Trophoblast cell (in vitro differentiated cells and primary cell): Measurements from ENCODE around the gene SLC38A7.
"Not testable (repeated sequence)": the region's sequence is repeated elsewhere in the genome, so short reads cannot be mapped to it uniquely, and the experiment has no call there.

Experiments
- DNase-seq, 2 donors: peaks; one replicate each; pipeline ENCODE4 v3.0.0-alpha.2; 2016
- H2AFZ ChIP-seq: 2 replicates; pipeline ENCODE4 v1.6.1; 2013; ENCODE audit warnings: low read length, moderate library complexity, mild to moderate bottlenecking; ENCODE audit not compliant: insufficient read depth, poor library complexity
- H2AK5ac ChIP-seq: 2 replicates; pipeline ENCODE4 v1.6.1; 2013; ENCODE audit warnings: mild to moderate bottlenecking, low read length
- H2BK120ac ChIP-seq: 2 replicates; pipeline ENCODE4 v1.6.1; 2013; ENCODE audit warnings: low read length, mild to moderate bottlenecking, moderate library complexity; ENCODE audit not compliant: insufficient read depth, poor library complexity
- H2BK12ac ChIP-seq: 2 replicates; pipeline ENCODE4 v1.6.1; 2013; ENCODE audit warnings: mild to moderate bottlenecking, low read length, moderate library complexity
- H2BK5ac ChIP-seq: 2 replicates; pipeline ENCODE4 v1.6.1; 2013; ENCODE audit warnings: low read length, low read depth, moderate library complexity, mild to moderate bottlenecking; ENCODE audit not compliant: poor library complexity
- H3K14ac ChIP-seq: 2 replicates; pipeline ENCODE4 v1.6.1; 2013; ENCODE audit warnings: mild to moderate bottlenecking, low read length
- H3K18ac ChIP-seq: 2 replicates; pipeline ENCODE4 v1.6.1; 2013; ENCODE audit warnings: mild to moderate bottlenecking, low read length
- H3K23ac ChIP-seq: 2 replicates; pipeline ENCODE4 v1.6.1; 2013; ENCODE audit warnings: low read length
- H3K27ac ChIP-seq: 2 replicates; pipeline ENCODE4 v1.5.1; 2013; ENCODE audit warnings: low read depth, mild to moderate bottlenecking, inconsistent platforms, low read length, moderate library complexity
- H3K27me3 ChIP-seq: 2 replicates; pipeline ENCODE4 v1.6.1; 2013; ENCODE audit warnings: inconsistent platforms, mild to moderate bottlenecking, low read length, moderate library complexity; ENCODE audit not compliant: insufficient read depth
- H3K36me3 ChIP-seq, 2 experiments: 1 replicate in 1 of 2; 2 replicates in 1 of 2; pipeline ENCODE4 v1.6.1; 2013; ENCODE audit warnings: low read length in 2 of 2, mild to moderate bottlenecking in 2 of 2, moderate library complexity in 1 of 2; ENCODE audit not compliant: insufficient read depth in 2 of 2, control insufficient read depth in 1 of 2
- H3K4ac ChIP-seq: 2 replicates; pipeline ENCODE4 v1.6.1; 2013; ENCODE audit warnings: low read depth, mild to moderate bottlenecking, low read length, moderate library complexity
- H3K4me1 ChIP-seq, 2 experiments: 1 replicate in 1 of 2; 2 replicates in 1 of 2; pipeline ENCODE4 v1.6.1; 2013; ENCODE audit warnings: low read length in 2 of 2, mild to moderate bottlenecking in 2 of 2, moderate library complexity in 1 of 2; ENCODE audit not compliant: insufficient read depth in 2 of 2, control insufficient read depth in 1 of 2
- H3K4me2 ChIP-seq: 2 replicates; pipeline ENCODE4 v1.6.1; 2013; ENCODE audit warnings: inconsistent platforms, mild to moderate bottlenecking, low read length, moderate library complexity
- H3K4me3 ChIP-seq: 2 replicates; pipeline ENCODE4 v1.5.1; 2013; ENCODE audit warnings: mild to moderate bottlenecking, low read depth, low read length, inconsistent platforms
- H3K79me1 ChIP-seq: one replicate; pipeline ENCODE4 v1.6.1; 2013; ENCODE audit warnings: low read length
- H3K79me2 ChIP-seq: 2 replicates; pipeline ENCODE4 v1.6.1; 2013; ENCODE audit warnings: low read length, mild to moderate bottlenecking; ENCODE audit not compliant: control insufficient read depth, insufficient read depth, poor library complexity
- H3K9ac ChIP-seq: 2 replicates; pipeline ENCODE4 v1.6.1; 2013; ENCODE audit warnings: mild to moderate bottlenecking, low read length
- H3K9me3 ChIP-seq: 2 replicates; pipeline ENCODE4 v1.6.1; 2013; ENCODE audit warnings: low read depth, mild to moderate bottlenecking, control low read depth, inconsistent platforms, low read length; ENCODE audit not compliant: insufficient read depth
- H4K12ac ChIP-seq: 2 replicates; pipeline ENCODE4 v1.6.1; 2013; ENCODE audit warnings: low read depth, mild to moderate bottlenecking, low read length, moderate library complexity
- H4K8ac ChIP-seq: 2 replicates; pipeline ENCODE4 v1.6.1; 2013; ENCODE audit warnings: low read depth, mild to moderate bottlenecking, low read length, moderate library complexity
- H4K91ac ChIP-seq: one replicate; pipeline ENCODE4 v1.6.1; 2013; ENCODE audit warnings: low read depth, mild to moderate bottlenecking, low read length, moderate library complexity
- WGBS: extraction: QIAGEN DNeasy Blood & Tissue Kit; methylation state at CpG from one replicate; pipeline ENCODE4 v1.1.7; 2013; ENCODE audit warnings: missing lambda C conversion rate; ENCODE audit not compliant: insufficient read length, insufficient coverage; ENCODE audit errors: extremely low coverage; 5-methylcytosine and 5-hydroxymethylcytosine counted together

The SLC38A7 gene

GRCh38 chr16:58686985-58687706 lies 2.6 kb upstream of the SLC38A7 start:
- not testable (repeated sequence) for H2BK120ac ChIP-seq, H3K27ac ChIP-seq, H3K27me3 ChIP-seq, H3K9me3 ChIP-seq, H2AFZ ChIP-seq, H3K79me1 ChIP-seq, H4K8ac ChIP-seq, H3K79me2 ChIP-seq, H3K36me3 ChIP-seq, H3K9ac ChIP-seq, H3K14ac ChIP-seq, H4K91ac ChIP-seq, H2BK12ac ChIP-seq, H3K4me2 ChIP-seq, H3K4me3 ChIP-seq, H3K23ac ChIP-seq, H2AK5ac ChIP-seq, H3K18ac ChIP-seq, H3K4ac ChIP-seq, H4K12ac ChIP-seq, H2BK5ac ChIP-seq
- peaks cover 9 to 14% of the 10 kb centered on the region in 2 experiments for H3K4me1 ChIP-seq
- WGBS: no CpG with 5 or more reads among the region's 8 CpGs
- DNase-seq: peak in 1 of 2 donors; percentile 21

GRCh38 chr16:58685084-58685449 lies 497 bp upstream of the SLC38A7 start:
- H3K23ac ChIP-seq: no peak overlapping the region
- no peak overlapping the region for H2AK5ac ChIP-seq
- no peak for DNase-seq
- H4K91ac ChIP-seq: no peak overlapping the region
- no peak overlapping the region for H3K4ac ChIP-seq
- peaks cover 6% of the 10 kb centered on the region for H3K79me1 ChIP-seq
- H4K8ac ChIP-seq: peak overlapping the region; percentile 89
- H3K79me2 ChIP-seq: peaks cover 7% of the 10 kb centered on the region
- H2BK5ac ChIP-seq: no peak overlapping the region
- no peak overlapping the region for H3K14ac ChIP-seq
- H2BK120ac ChIP-seq: no peak overlapping the region
- peaks cover 0 to 5% of the 10 kb centered on the region in 2 experiments for H3K36me3 ChIP-seq
- no CpG with 5 or more reads among the region's 6 CpGs for WGBS
- H3K4me1 ChIP-seq: peaks cover 9 to 14% of the 10 kb centered on the region in 2 experiments
- no peaks in the 10 kb centered on the region for H3K9me3 ChIP-seq
- no peak overlapping the region for H3K9ac ChIP-seq
- H2BK12ac ChIP-seq: no peak overlapping the region
- no peak overlapping the region for H3K4me3 ChIP-seq
- no peak overlapping the region for H4K12ac ChIP-seq
- no peak overlapping the region for H3K27ac ChIP-seq
- H3K27me3 ChIP-seq: no peaks in the 10 kb centered on the region
- H2AFZ ChIP-seq: peak overlapping the region; percentile 19
- H3K18ac ChIP-seq: no peak overlapping the region
- H3K4me2 ChIP-seq: peak overlapping the region; percentile 81

GRCh38 chr16:58684001-58684353 lies 593 bp downstream of the SLC38A7 start:
- WGBS: no CpG with 5 or more reads among the region's 3 CpGs
- Histone ChIP-seq H3K14ac (peak overlapping the region; percentile 83), H3K4me2 (peak overlapping the region; percentile 81), H4K91ac (peak overlapping the region; percentile 80), H2BK120ac (no peak overlapping the region), H3K9me3 (no peaks in the 10 kb centered on the region), H3K9ac (peak overlapping the region; percentile 86), H2AK5ac (peak overlapping the region; percentile 21), H3K36me3 (peaks cover 5 to 10% of the 10 kb centered on the region in 2 experiments), H3K4ac (peak overlapping the region; percentile 76), H2BK12ac (no peak overlapping the region), H3K79me1 (peaks cover 6% of the 10 kb centered on the region), H4K12ac (peak overlapping the region; percentile 82), H3K18ac (peak overlapping the region; percentile 62), H3K79me2 (peaks cover 7% of the 10 kb centered on the region), H3K4me1 (peaks cover 9 to 14% of the 10 kb centered on the region in 2 experiments), H3K23ac (no peak overlapping the region), H3K27ac (no peak overlapping the region), H2BK5ac (peak overlapping the region; percentile 62), H4K8ac (peak overlapping the region; percentile 89), H3K27me3 (no peaks in the 10 kb centered on the region), H2AFZ (peak overlapping the region; percentile 78), H3K4me3 (peak overlapping the region; percentile 91)
- DNase-seq: no peak

- H3K27me3 ChIP-seq: no peaks in the 10 kb centered on the region
- H3K4me1 ChIP-seq: peaks cover 7 to 13% of the 10 kb centered on the region in 2 experiments
- H3K23ac ChIP-seq: no peak overlapping the region
- no peak overlapping the region for H3K4me2 ChIP-seq
- peaks cover 35 to 42% of the 10 kb centered on the region in 2 experiments for H3K36me3 ChIP-seq
- H3K79me1 ChIP-seq: peaks cover 6% of the 10 kb centered on the region
- no peak overlapping the region for H4K8ac ChIP-seq
- no peak overlapping the region for H3K18ac ChIP-seq
- H2BK12ac ChIP-seq: no peak overlapping the region
- no peak overlapping the region for H2AK5ac ChIP-seq
- H2BK120ac ChIP-seq: no peak overlapping the region
- no peak overlapping the region for H3K27ac ChIP-seq
- H3K4ac ChIP-seq: no peak overlapping the region
- H2AFZ ChIP-seq: no peak overlapping the region
- peaks cover 1% of the 10 kb centered on the region for H3K9me3 ChIP-seq
- no peak overlapping the region for H4K91ac ChIP-seq
- no peak overlapping the region for H3K14ac ChIP-seq
- no peak overlapping the region for H3K9ac ChIP-seq
- no peak overlapping the region for H3K4me3 ChIP-seq
- peaks cover 7% of the 10 kb centered on the region for H3K79me2 ChIP-seq
- WGBS: no CpG with 5 or more reads among the region's 16 CpGs
- no peak overlapping the region for H4K12ac ChIP-seq
- DNase-seq: no peak
- no peak overlapping the region for H2BK5ac ChIP-seq
These were observed 4.8 kb downstream of the SLC38A7 start for GRCh38 chr16:58679763-58680162.
